ENCODE results near the gene NXF2.
A peak's percentile ranks its signal among the peaks of the same experiment; 100 is the strongest.

The NXF2 gene

DNA sequence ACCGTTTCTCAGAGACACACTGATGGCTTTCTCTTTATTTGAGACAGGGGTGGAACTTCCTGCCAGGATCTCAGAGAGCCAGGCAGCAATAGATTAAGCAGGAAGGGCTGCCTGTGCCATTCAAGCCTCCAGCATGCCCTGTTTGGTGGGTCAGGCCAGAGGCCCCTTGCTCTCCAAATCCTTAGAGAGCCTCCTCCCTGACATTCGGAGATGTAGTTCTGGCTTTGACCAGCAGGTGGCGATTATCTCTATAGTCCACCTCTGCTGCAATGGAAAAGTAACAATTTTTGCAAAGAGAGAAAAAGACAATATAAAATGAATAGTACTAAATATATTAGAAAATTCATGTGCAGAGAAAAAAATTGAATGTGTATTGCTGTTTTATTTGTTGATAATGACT lies 98.9 kb downstream of the NXF2 start:
- H3K9me2 ChIP-seq (replicated peaks; ENCODE audit: insufficient read depth, low read length), result no peaks in the 10 kb centered on the region
- H3K27ac ChIP-seq (ENCODE audit: low read depth, low read length), result no peak overlapping the region
- H4K20me1 ChIP-seq (ENCODE audit: low read depth, low read length), result no peaks in the 10 kb centered on the region
- no peak overlapping the region for H3K9ac ChIP-seq (ENCODE audit: low read length)
- H3K36me3 ChIP-seq (ENCODE audit: low read length), result no peaks in the 10 kb centered on the region
- H3F3A ChIP-seq (ENCODE audit: insufficient read depth), result no peaks in the 10 kb centered on the region
- no peak overlapping the region for H3K4me3 ChIP-seq (ENCODE audit: insufficient read depth, low read length, poor library complexity, severe bottlenecking)
- H3K79me2 ChIP-seq (ENCODE audit: insufficient read depth, low read length), result no peaks in the 10 kb centered on the region
- H3K4me2 ChIP-seq (ENCODE audit: low read depth, low read length, poor library complexity, severe bottlenecking), result no peak overlapping the region
- TF ChIP-seq, protein P1, sequence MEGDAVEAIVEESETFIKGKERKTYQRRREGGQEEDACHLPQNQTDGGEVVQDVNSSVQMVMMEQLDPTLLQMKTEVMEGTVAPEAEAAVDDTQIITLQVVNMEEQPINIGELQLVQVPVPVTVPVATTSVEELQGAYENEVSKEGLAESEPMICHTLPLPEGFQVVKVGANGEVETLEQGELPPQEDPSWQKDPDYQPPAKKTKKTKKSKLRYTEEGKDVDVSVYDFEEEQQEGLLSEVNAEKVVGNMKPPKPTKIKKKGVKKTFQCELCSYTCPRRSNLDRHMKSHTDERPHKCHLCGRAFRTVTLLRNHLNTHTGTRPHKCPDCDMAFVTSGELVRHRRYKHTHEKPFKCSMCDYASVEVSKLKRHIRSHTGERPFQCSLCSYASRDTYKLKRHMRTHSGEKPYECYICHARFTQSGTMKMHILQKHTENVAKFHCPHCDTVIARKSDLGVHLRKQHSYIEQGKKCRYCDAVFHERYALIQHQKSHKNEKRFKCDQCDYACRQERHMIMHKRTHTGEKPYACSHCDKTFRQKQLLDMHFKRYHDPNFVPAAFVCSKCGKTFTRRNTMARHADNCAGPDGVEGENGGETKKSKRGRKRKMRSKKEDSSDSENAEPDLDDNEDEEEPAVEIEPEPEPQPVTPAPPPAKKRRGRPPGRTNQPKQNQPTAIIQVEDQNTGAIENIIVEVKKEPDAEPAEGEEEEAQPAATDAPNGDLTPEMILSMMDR (IDR thresholded peaks at IDR 0.05; ENCODE audit: insufficient read depth, low read length, poor library complexity, severe bottlenecking), result peak; percentile 36
- no peak for TF ChIP-seq EZH2phosphoT487 (conservative IDR thresholded peaks at IDR 0.05; ENCODE audit: low read length)
- no peaks in the 10 kb centered on the region for H3K27me3 ChIP-seq (ENCODE audit: low read length)
- H3K9me3 ChIP-seq (ENCODE audit: insufficient read depth, low read length), result no peaks in the 10 kb centered on the region
- H2AFZ ChIP-seq (ENCODE audit: low read depth, low read length, severe bottlenecking), result no peak overlapping the region

Data from SU-DHL-6 (cell line).